ENCODE measurements around the gene UBE4B.
"Not testable (repeated sequence)": the region's sequence is repeated elsewhere in the genome, so short reads cannot be mapped to it uniquely, and the experiment has no call there.

DNA sequence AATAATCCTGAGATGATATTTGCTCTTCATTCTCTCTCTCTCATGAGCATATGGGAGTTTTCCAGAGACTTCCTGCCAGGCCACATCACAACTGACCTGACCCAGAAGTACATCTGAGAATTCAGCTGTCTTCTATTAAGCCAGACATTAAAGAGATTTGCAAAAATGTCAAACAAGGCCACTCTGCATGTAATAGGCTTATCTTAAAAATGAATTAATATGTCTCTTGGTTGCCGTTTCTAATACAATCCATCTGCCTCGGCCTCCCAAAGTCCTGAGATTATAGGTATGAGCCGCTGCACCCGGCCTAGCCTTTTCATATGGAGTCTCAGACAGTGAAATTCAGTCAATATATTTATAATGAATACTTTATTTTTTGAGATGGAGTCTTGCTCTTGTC is 10.8 kb upstream of the UBE4B start:
- not testable (repeated sequence) for TF ChIP-seq TP53 (CRISPR knock-in tag; IDR thresholded peaks at IDR 0.05)
- TF ChIP-seq, protein P1, sequence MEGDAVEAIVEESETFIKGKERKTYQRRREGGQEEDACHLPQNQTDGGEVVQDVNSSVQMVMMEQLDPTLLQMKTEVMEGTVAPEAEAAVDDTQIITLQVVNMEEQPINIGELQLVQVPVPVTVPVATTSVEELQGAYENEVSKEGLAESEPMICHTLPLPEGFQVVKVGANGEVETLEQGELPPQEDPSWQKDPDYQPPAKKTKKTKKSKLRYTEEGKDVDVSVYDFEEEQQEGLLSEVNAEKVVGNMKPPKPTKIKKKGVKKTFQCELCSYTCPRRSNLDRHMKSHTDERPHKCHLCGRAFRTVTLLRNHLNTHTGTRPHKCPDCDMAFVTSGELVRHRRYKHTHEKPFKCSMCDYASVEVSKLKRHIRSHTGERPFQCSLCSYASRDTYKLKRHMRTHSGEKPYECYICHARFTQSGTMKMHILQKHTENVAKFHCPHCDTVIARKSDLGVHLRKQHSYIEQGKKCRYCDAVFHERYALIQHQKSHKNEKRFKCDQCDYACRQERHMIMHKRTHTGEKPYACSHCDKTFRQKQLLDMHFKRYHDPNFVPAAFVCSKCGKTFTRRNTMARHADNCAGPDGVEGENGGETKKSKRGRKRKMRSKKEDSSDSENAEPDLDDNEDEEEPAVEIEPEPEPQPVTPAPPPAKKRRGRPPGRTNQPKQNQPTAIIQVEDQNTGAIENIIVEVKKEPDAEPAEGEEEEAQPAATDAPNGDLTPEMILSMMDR (IDR thresholded peaks at IDR 0.05): not testable (repeated sequence)
